WTC11 (cell line): ENCODE measurements around the gene SART3. TPM values are rescaled to one million over a fixed set of nuclear protein-coding genes. Genes with fewer than 3 reads are reported as not detected.
"Not testable (repeated sequence)": the region's sequence is repeated elsewhere in the genome, so short reads cannot be mapped to it uniquely, and the experiment has no call there.

Experiments used
- ATAC-seq: fragments of 200-7000 bp; cut with Tn5 transposase; 2 replicates; pipeline ENCODE4 v1.10.0; 2021; ENCODE audit warnings: mild to moderate bottlenecking, moderate library complexity
- CTCF ChIA-PET: fragments of 300-600 bp; sonication (Branson Sonifier 250); formaldehyde crosslinking; loops from one replicate; lab custom pipeline; 2021; ENCODE audit warnings: antibody characterized with exemption; lab: Charles Lee
- POLR2A ChIA-PET: fragments of 350-600 bp; sonication (Branson Sonifier 250); formaldehyde crosslinking; loops from one replicate; lab custom pipeline; 2021; ENCODE audit warnings: antibody characterized with exemption; lab: Charles Lee
- DNase-seq: peaks from one replicate; pipeline ENCODE4 v3.0.0; 2021; ENCODE audit warnings: low spot score
- H3K27ac Mint-ChIP-seq: 2 replicates; pipeline ENCODE4 v1.8.0; 2021; ENCODE audit warnings: mixed read lengths
- H3K27me3 Mint-ChIP-seq: 2 replicates; pipeline ENCODE4 v1.8.0; 2021; ENCODE audit warnings: low read depth, mild to moderate bottlenecking, moderate library complexity, mixed read lengths
- H3K36me3 Mint-ChIP-seq: 2 replicates; pipeline ENCODE4 v1.8.0; 2021; ENCODE audit warnings: mixed read lengths
- H3K4me1 Mint-ChIP-seq: 2 replicates; pipeline ENCODE4 v1.8.0; 2022; ENCODE audit warnings: mixed read lengths
- H3K4me3 Mint-ChIP-seq: 2 replicates; pipeline ENCODE4 v1.8.0; 2021; ENCODE audit warnings: mild to moderate bottlenecking, moderate library complexity, mixed read lengths
- H3K9me3 Mint-ChIP-seq: 2 replicates; pipeline ENCODE4 v1.8.0; 2021; ENCODE audit warnings: mixed read lengths
- CREB1 ChIP-seq: sonication (generic); formaldehyde crosslinking; IDR thresholded peaks from 2 replicates; pipeline ENCODE4 v1.8.0; 2023; ENCODE audit warnings: mild to moderate bottlenecking, missing genetic modification reagents
- ELF4 ChIP-seq: sonication (generic); formaldehyde crosslinking; IDR thresholded peaks from 2 replicates; pipeline ENCODE4 v1.8.1; 2022; ENCODE audit warnings: low read depth, mild to moderate bottlenecking, moderate library complexity, missing genetic modification reagents
- ERG ChIP-seq: fragments of 250-450 bp; sonication (Bioruptor Pico); IDR thresholded peaks from 2 replicates; pipeline ENCODE4 v1.8.0; 2021; ENCODE audit warnings: mild to moderate bottlenecking
- FOXK1 ChIP-seq: sonication (generic); formaldehyde crosslinking; IDR thresholded peaks from 2 replicates; pipeline ENCODE4 v1.8.0; 2022; ENCODE audit warnings: mild to moderate bottlenecking, moderate library complexity, missing genetic modification reagents
- FOXP1 ChIP-seq: sonication (generic); formaldehyde crosslinking; IDR thresholded peaks from 2 replicates; pipeline ENCODE4 v1.8.0; 2022; ENCODE audit warnings: missing genetic modification reagents, mild to moderate bottlenecking, moderate library complexity, borderline replicate concordance
- GABPB1 ChIP-seq: sonication (generic); formaldehyde crosslinking; IDR thresholded peaks from 2 replicates; pipeline ENCODE4 v1.8.1; 2023; ENCODE audit warnings: mild to moderate bottlenecking, missing genetic modification reagents
- MYBL2 ChIP-seq: sonication (generic); formaldehyde crosslinking; IDR thresholded peaks from 2 replicates; pipeline ENCODE4 v1.8.1; 2023; ENCODE audit warnings: mild to moderate bottlenecking, moderate library complexity, missing genetic modification reagents
- OVOL2 ChIP-seq: fragments of 250-450 bp; sonication (Bioruptor Pico); IDR thresholded peaks from 2 replicates; pipeline ENCODE4 v1.9.0; 2021; ENCODE audit warnings: mild to moderate bottlenecking, borderline replicate concordance
- PRRX2 ChIP-seq: fragments of 250-450 bp; sonication (Bioruptor Pico); IDR thresholded peaks from 2 replicates; pipeline ENCODE4 v1.8.0; 2021; ENCODE audit warnings: mild to moderate bottlenecking
- USF2 ChIP-seq: sonication (generic); formaldehyde crosslinking; IDR thresholded peaks from 2 replicates; pipeline ENCODE4 v1.8.1; 2023; ENCODE audit warnings: mild to moderate bottlenecking, missing genetic modification reagents, moderate library complexity
- ZBTB43 ChIP-seq: sonication (generic); formaldehyde crosslinking; IDR thresholded peaks from 2 replicates; pipeline ENCODE4 v1.8.1; 2023; ENCODE audit warnings: mild to moderate bottlenecking, missing genetic modification reagents
- ZNF425 ChIP-seq: fragments of 250-450 bp; sonication (Bioruptor Pico); conservative IDR thresholded peaks from 2 replicates; pipeline ENCODE4 v1.9.0; 2021; ENCODE audit warnings: mild to moderate bottlenecking
- total RNA-seq: library from RNA; stranded (reverse); gene quantifications from 3 replicates; pipeline ENCODE4 v1.2.3, GENCODE V29; 2021
- TF ChIP-seq, protein P1 (sequence below): fragments of 200-600 bp; IDR thresholded peaks from 2 replicates; pipeline ENCODE4 v1.8.0; 2022; ENCODE audit warnings: antibody characterized with exemption
- TF ChIP-seq, protein P2 (sequence below): sonication (generic); formaldehyde crosslinking; IDR thresholded peaks from 2 replicates; pipeline ENCODE4 v1.8.0; 2022; ENCODE audit warnings: mild to moderate bottlenecking, missing genetic modification reagents

SART3 gene
- total RNA-seq, 1 experiment from 2014 or later, result 91.2 TPM

- no peaks in the 10 kb centered on the region for H3K4me1 Mint-ChIP-seq
- peak; percentile 67 for DNase-seq
- TF ChIP-seq GABPB1 (CRISPR knock-in tag), result no peak
- TF ChIP-seq, protein P1, sequence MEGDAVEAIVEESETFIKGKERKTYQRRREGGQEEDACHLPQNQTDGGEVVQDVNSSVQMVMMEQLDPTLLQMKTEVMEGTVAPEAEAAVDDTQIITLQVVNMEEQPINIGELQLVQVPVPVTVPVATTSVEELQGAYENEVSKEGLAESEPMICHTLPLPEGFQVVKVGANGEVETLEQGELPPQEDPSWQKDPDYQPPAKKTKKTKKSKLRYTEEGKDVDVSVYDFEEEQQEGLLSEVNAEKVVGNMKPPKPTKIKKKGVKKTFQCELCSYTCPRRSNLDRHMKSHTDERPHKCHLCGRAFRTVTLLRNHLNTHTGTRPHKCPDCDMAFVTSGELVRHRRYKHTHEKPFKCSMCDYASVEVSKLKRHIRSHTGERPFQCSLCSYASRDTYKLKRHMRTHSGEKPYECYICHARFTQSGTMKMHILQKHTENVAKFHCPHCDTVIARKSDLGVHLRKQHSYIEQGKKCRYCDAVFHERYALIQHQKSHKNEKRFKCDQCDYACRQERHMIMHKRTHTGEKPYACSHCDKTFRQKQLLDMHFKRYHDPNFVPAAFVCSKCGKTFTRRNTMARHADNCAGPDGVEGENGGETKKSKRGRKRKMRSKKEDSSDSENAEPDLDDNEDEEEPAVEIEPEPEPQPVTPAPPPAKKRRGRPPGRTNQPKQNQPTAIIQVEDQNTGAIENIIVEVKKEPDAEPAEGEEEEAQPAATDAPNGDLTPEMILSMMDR, result peak; percentile 70
- no peak for TF ChIP-seq ERG
- TF ChIP-seq, all 79 proteins: peak for 1
- H3K27me3 Mint-ChIP-seq, result no peaks in the 10 kb centered on the region; the same call in 1 of the 2 replicates
- H3K4me3 Mint-ChIP-seq, result no peak overlapping the region
- peaks cover 11% of the 10 kb centered on the region; the same call in 1 of the 2 replicates for H3K9me3 Mint-ChIP-seq
- H3K36me3 Mint-ChIP-seq, result no peaks in the 10 kb centered on the region
- POLR2A ChIA-PET, result no interaction called here
- ATAC-seq, result peak; percentile 85
- H3K27ac Mint-ChIP-seq, result no peak overlapping the region
- CTCF ChIA-PET, result interaction anchor here (0.6 to 2.1 kb wide), 25 partner anchors 11 to 502 kb away, joined by 3 to 13 read pairs (median 3); partner anchors contain the start of genes CMKLR1 and FICD
Observed at GRCh38 chr12:108495054-108495453, 65.9 kb downstream of the SART3 start.

DNA sequence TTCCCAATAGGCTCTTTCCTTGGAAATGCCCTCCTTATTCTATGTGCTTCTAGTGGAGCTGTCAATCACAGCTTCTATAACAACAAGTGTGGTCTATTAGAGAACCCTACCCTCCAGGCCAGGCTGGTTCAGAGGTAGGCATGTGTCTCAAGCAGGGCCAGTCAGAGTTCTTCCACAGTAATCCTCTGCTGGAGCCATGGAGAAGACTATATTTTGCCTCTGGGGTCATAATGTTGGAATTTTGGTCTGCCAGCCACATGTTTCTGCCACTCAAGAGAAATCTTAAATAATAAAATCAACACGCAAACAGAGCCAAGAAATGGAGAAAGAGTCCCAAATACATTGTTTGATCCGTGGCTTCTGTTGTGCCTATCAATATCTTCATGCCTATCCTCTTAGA lies 69.7 kb downstream of the SART3 start:
- ChIA-PET CTCF (interaction anchor here (0.6 to 1.0 kb wide), 3 partner anchors 20 to 501 kb away, joined by 3 to 4 read pairs (median 4); no protein-coding TSS in a partner anchor), POLR2A (no interaction called here)
- peaks cover 8% of the 10 kb centered on the region for H3K36me3 Mint-ChIP-seq
- H3K27me3 Mint-ChIP-seq, result no peaks in the 10 kb centered on the region; the same call in 1 of the 2 replicates
- DNase-seq (no peak), ATAC-seq (no peak)
- no peak overlapping the region for H3K4me3 Mint-ChIP-seq
- TF ChIP-seq USF2 (no peak), ZBTB43 (CRISPR knock-in tag) (no peak), CREB1 (CRISPR knock-in tag) (no peak), PRRX2 (CRISPR knock-in tag) (no peak), MYBL2 (CRISPR knock-in tag) (no peak), OVOL2 (CRISPR knock-in tag) (no peak), FOXP1 (no peak), ZNF425 (no peak), FOXK1 (CRISPR knock-in tag) (no peak), ELF4 (no peak)
- TF ChIP-seq, protein P2, sequence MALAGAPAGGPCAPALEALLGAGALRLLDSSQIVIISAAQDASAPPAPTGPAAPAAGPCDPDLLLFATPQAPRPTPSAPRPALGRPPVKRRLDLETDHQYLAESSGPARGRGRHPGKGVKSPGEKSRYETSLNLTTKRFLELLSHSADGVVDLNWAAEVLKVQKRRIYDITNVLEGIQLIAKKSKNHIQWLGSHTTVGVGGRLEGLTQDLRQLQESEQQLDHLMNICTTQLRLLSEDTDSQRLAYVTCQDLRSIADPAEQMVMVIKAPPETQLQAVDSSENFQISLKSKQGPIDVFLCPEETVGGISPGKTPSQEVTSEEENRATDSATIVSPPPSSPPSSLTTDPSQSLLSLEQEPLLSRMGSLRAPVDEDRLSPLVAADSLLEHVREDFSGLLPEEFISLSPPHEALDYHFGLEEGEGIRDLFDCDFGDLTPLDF, result no peak
- H3K27ac Mint-ChIP-seq, result no peak overlapping the region
- no peaks in the 10 kb centered on the region for H3K4me1 Mint-ChIP-seq
- peaks cover 18% of the 10 kb centered on the region for H3K9me3 Mint-ChIP-seq

- CTCF ChIA-PET, H3K27ac Mint-ChIP-seq, ATAC-seq, POLR2A ChIA-PET, H3K36me3 Mint-ChIP-seq, DNase-seq, H3K27me3 Mint-ChIP-seq, H3K4me3 Mint-ChIP-seq: not testable (repeated sequence)
- peaks cover 12% of the 10 kb centered on the region for H3K9me3 Mint-ChIP-seq
- peaks cover 13% of the 10 kb centered on the region for H3K4me1 Mint-ChIP-seq
Observed at GRCh38 chr12:108487029-108487428, 73.9 kb downstream of the SART3 start.

DNA sequence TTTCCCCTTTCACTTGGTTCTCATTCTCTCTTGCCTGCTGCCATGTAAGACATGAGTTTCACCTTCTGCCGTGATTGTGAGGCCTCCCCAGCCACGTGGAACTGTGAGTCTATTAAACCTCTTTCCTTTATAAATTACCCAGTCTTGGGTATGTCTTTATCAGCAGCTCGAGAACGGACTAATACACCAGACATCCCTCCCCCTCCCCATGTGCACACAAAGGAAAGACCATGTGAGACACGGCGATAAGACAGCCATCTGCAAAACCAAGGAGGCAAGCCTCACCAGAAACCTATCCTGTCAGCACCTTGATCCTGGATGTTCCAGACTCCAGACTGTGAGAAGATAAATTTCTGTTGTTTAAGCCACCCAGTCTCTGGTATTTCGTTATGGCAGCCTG lies 75.6 kb downstream of the SART3 start:
- Mint-ChIP-seq H3K4me1 (peaks cover 13% of the 10 kb centered on the region), H3K9me3 (peaks cover 14% of the 10 kb centered on the region)
- H3K36me3 Mint-ChIP-seq, POLR2A ChIA-PET, H3K4me3 Mint-ChIP-seq, H3K27me3 Mint-ChIP-seq, DNase-seq, H3K27ac Mint-ChIP-seq, ATAC-seq, CTCF ChIA-PET: not testable (repeated sequence)
